Sciatic nerve (tissue), 2 donors: Measurements from ENCODE around the gene TRIM10. TPM values are rescaled to one million over a fixed set of nuclear protein-coding genes. Genes with fewer than 3 reads are reported as not detected.
A peak's percentile ranks its signal among the peaks of the same experiment; 100 is the strongest.

ENCODE experiments used
- ATAC-seq: fragments of 200-7000 bp; cut with Tn5 transposase; one replicate; pipeline ENCODE4 v1.9.1; 2020; ENCODE audit warnings: mild to moderate bottlenecking, moderate library complexity
- DNase-seq: peaks from one replicate; pipeline ENCODE4 v3.0.0-alpha.2; 2020; ENCODE audit warnings: low spot score
- intact Hi-C: fragments of 100-400 bp; cut with DNase I; formaldehyde crosslinking; loops from one replicate; pipeline ENCODE4 v1.14.2; 2022
- total RNA-seq: library from RNA; stranded (reverse); fragmentation: NEBNext Ultra II Directional; extraction: Animal tissue kit (Norgen Biotek cat#: 25700); gene quantifications from one replicate; pipeline ENCODE4 v1.2.1, GENCODE V29; 2021
- donor health status: DM: no; HTN: no; CAD: no.
- donor health status: DM: no; HTN: no; CAD: no.

The TRIM10 gene
- total RNA-seq, 1 donor from 2014 or later: 0.62 TPM

GRCh38 chr6:30111266-30111856 is 49.6 kb downstream of the TRIM10 start:
- no peak for DNase-seq
- no peak for ATAC-seq
- intact Hi-C loops: no loop called here

- ATAC-seq (no peak), DNase-seq (no peak)
- intact Hi-C loops: no loop called here
Measured at GRCh38 chr6:30104661-30105060, 56.4 kb downstream of the TRIM10 start.

- DNase-seq: no peak
- intact Hi-C loops: no loop called here
- ATAC-seq: no peak
Measured at GRCh38 chr6:30103872-30104179, 57.2 kb downstream of the TRIM10 start.

GRCh38 chr6:30102970-30103871 is 57.8 kb downstream of the TRIM10 start:
- intact Hi-C loops: no loop called here
- ATAC-seq: peak; percentile 91

GRCh38 chr6:30102414-30102969 is 58.5 kb downstream of the TRIM10 start:
- intact Hi-C loops: no loop called here
- DNase-seq (no peak), ATAC-seq (peak; percentile 71)

More at GRCh38 chr6:30102970-30103871, 57.8 kb downstream of the TRIM10 start:
- DNase-seq: peak; percentile 91

Other genes with a start within 250 kb of the TRIM10 start
- 405 TPM for gene HLA-A, start 218.7 kb downstream of the TRIM10 start, total RNA-seq
- 16.6 TPM for gene POLR1H, start 99.9 kb downstream of the TRIM10 start, total RNA-seq
- gene PPP1R11, start 94.0 kb downstream of the TRIM10 start, total RNA-seq: 38.3 TPM
- not detected for gene RNF39, start 85.4 kb downstream of the TRIM10 start, total RNA-seq
- gene TRIM31, start 48.1 kb downstream of the TRIM10 start, total RNA-seq: not detected
- gene TRIM40, start 25.1 kb downstream of the TRIM10 start, total RNA-seq: not detected
- not detected for gene TRIM15, start 2.3 kb upstream of the TRIM10 start, total RNA-seq
- 42.6 TPM for gene TRIM26, start 52.2 kb upstream of the TRIM10 start, total RNA-seq
- 18.0 TPM for gene TRIM39, start 165.7 kb upstream of the TRIM10 start, total RNA-seq
- gene RPP21, start 183.9 kb upstream of the TRIM10 start, total RNA-seq: 36.7 TPM